WERI-Rb-1 (cell line): ENCODE data around the gene CDC42SE2.
"Not testable (repeated sequence)": the region's sequence is repeated elsewhere in the genome, so short reads cannot be mapped to it uniquely, and the experiment has no call there.

Experiments
- DNase-seq: peaks from one replicate; pipeline ENCODE4 v3.0.0-alpha.2; 2020
- H3K27ac ChIP-seq: fragments of 250-450 bp; sonication (Bioruptor Pico); 2 replicates; pipeline ENCODE4 v1.5.1; 2020; ENCODE audit warnings: mild to moderate bottlenecking, moderate library complexity
- H3K27me3 ChIP-seq: fragments of 250-450 bp; sonication (Bioruptor Pico); 2 replicates; pipeline ENCODE4 v1.5.1; 2021; ENCODE audit warnings: mild to moderate bottlenecking, low read depth, moderate library complexity; ENCODE audit not compliant: insufficient read depth, severe bottlenecking
- H3K36me3 ChIP-seq: fragments of 250-450 bp; sonication (Bioruptor Pico); 2 replicates; pipeline ENCODE4 v1.5.1; 2020; ENCODE audit warnings: mild to moderate bottlenecking, moderate library complexity
- H3K4me3 ChIP-seq: 2 replicates; pipeline ENCODE4 v1.5.1; 2011; ENCODE audit warnings: low read depth, mild to moderate bottlenecking, control low read depth, low read length
- H3K9me3 ChIP-seq: fragments of 250-450 bp; sonication (Bioruptor Pico); 2 replicates; pipeline ENCODE4 v1.5.1; 2021; ENCODE audit warnings: mild to moderate bottlenecking, moderate library complexity; ENCODE audit not compliant: severe bottlenecking
- CTCF ChIP-seq: IDR thresholded peaks from 2 replicates; pipeline ENCODE4 v1.5.1; 2011; ENCODE audit warnings: low read depth, mild to moderate bottlenecking, control low read depth, inconsistent platforms, low read length

CDC42SE2 gene

GRCh38 chr5:131270809-131271208 lies 7.0 kb downstream of the CDC42SE2 start:
- TF ChIP-seq CTCF, result no peak
- no peak for DNase-seq
- Histone ChIP-seq H3K27ac (no peak overlapping the region), H3K4me3 (no peak overlapping the region), H3K9me3 (no peaks in the 10 kb centered on the region), H3K36me3 (no peaks in the 10 kb centered on the region), H3K27me3 (no peaks in the 10 kb centered on the region)

GRCh38 chr5:131271888-131272287 lies 8.0 kb downstream of the CDC42SE2 start:
- H3K4me3 ChIP-seq, H3K27ac ChIP-seq, H3K36me3 ChIP-seq, DNase-seq, H3K27me3 ChIP-seq, H3K9me3 ChIP-seq: not testable (repeated sequence)

GRCh38 chr5:131272307-131272706 lies 8.5 kb downstream of the CDC42SE2 start:
- no peak for TF ChIP-seq CTCF
- no peak for DNase-seq
- Histone ChIP-seq H3K4me3 (no peak overlapping the region), H3K27ac (no peak overlapping the region), H3K9me3 (no peaks in the 10 kb centered on the region), H3K27me3 (no peaks in the 10 kb centered on the region), H3K36me3 (no peaks in the 10 kb centered on the region)

- H3K36me3 ChIP-seq, result no peaks in the 10 kb centered on the region
- no peaks in the 10 kb centered on the region for H3K27me3 ChIP-seq
- no peaks in the 10 kb centered on the region for H3K9me3 ChIP-seq
- no peak for TF ChIP-seq CTCF
- no peak overlapping the region for H3K4me3 ChIP-seq
- no peak overlapping the region for H3K27ac ChIP-seq
- no peak for DNase-seq
Measured at GRCh38 chr5:131272724-131273123, 8.9 kb downstream of the CDC42SE2 start.

GRCh38 chr5:131274326-131275063 lies 10.6 kb downstream of the CDC42SE2 start:
- Histone ChIP-seq H3K27ac (no peak overlapping the region), H3K9me3 (no peaks in the 10 kb centered on the region), H3K4me3 (no peak overlapping the region), H3K27me3 (no peaks in the 10 kb centered on the region), H3K36me3 (no peaks in the 10 kb centered on the region)
- no peak for DNase-seq
- no peak for TF ChIP-seq CTCF

- Histone ChIP-seq H3K4me3 (no peak overlapping the region), H3K27ac (no peak overlapping the region), H3K27me3 (no peaks in the 10 kb centered on the region), H3K9me3 (no peaks in the 10 kb centered on the region), H3K36me3 (no peaks in the 10 kb centered on the region)
- no peak for TF ChIP-seq CTCF
- DNase-seq, result no peak
Measured at GRCh38 chr5:131276072-131276471, 12.2 kb downstream of the CDC42SE2 start.
